Prostate gland (tissue), 2 donors: ENCODE measurements around the gene TMEM81. TPM values are rescaled to one million over a fixed set of nuclear protein-coding genes. Genes with fewer than 3 reads are reported as not detected.

Experiments used
- DNase-seq: peaks from one replicate; pipeline ENCODE4 v3.0.0-alpha.2; 2019; ENCODE audit warnings: low spot score
- H3K27ac ChIP-seq, 2 donors: fragments of 200-600 bp; sonication (generic); 2 replicates each; pipeline ENCODE4 v1.5.1; 2017 to 2019
- H3K27me3 ChIP-seq: fragments of 200-600 bp; sonication (generic); replicated peaks from 2 replicates; pipeline ENCODE4 v1.5.1; 2019; ENCODE audit not compliant: insufficient read depth
- H3K36me3 ChIP-seq, 2 donors: fragments of 200-600 bp; sonication (generic); 1 replicate in 1 of 2; 2 replicates in 1 of 2; pipeline versions ENCODE4 v1.5.1 to v1.8.1; 2017 to 2019
- H3K4me1 ChIP-seq: fragments of 200-600 bp; sonication (generic); replicated peaks from 2 replicates; pipeline ENCODE4 v1.5.1; 2019
- H3K4me3 ChIP-seq, 2 donors: fragments of 200-600 bp; sonication (generic); 2 replicates each; pipeline ENCODE4 v1.5.1; 2017 to 2019
- H3K9me3 ChIP-seq: fragments of 200-600 bp; sonication (generic); 2 replicates; pipeline ENCODE4 v1.5.1; 2017
- CTCF ChIP-seq, 4 experiments: fragments of 200-600 bp in 2 of 4; fragments of 450-650 bp in 2 of 4; sonication (generic) in 2 of 4; IDR thresholded peaks; 1 replicate in 3 of 4; 2 replicates in 1 of 4; pipeline ENCODE4 v1.5.1; 2016 to 2019; ENCODE audit warnings: antibody characterized with exemption in 4 of 4, mild to moderate bottlenecking in 2 of 4, moderate library complexity in 2 of 4
- POLR2A ChIP-seq: fragments of 450-650 bp; IDR thresholded peaks from one replicate; pipeline ENCODE4 v1.6.1; 2016; ENCODE audit warnings: antibody characterized with exemption, mild to moderate bottlenecking
- POLR2AphosphoS5 ChIP-seq: sonication (generic); formaldehyde crosslinking; IDR thresholded peaks from one replicate; pipeline ENCODE4 v1.6.1; 2017; ENCODE audit warnings: antibody characterized with exemption
- WGBS: methylation state at CpG from one replicate; pipeline ENCODE4 v1.1.5; 2018; 5-methylcytosine and 5-hydroxymethylcytosine counted together
- intact Hi-C: fragments of 100-400 bp; cut with DNase I; formaldehyde crosslinking; loops from one replicate; pipeline ENCODE4 v1.14.2; 2022
- total RNA-seq, 2 donors: library from RNA; depleted of rRNA; stranded (reverse); fragments of >200 nt; gene quantifications; one replicate each; pipeline ENCODE4 v1.1.0, GENCODE V29; 2016

TMEM81 gene
- total RNA-seq, 2 donors from 2014 or later, result 0.73 to 2.2 TPM

GRCh38 chr1:205124726-205125125, 40.5 kb upstream of the TMEM81 start:
- TF ChIP-seq CTCF (IDR thresholded peaks at IDR 0.05), result no peak
- TF ChIP-seq POLR2A, result no peak
- no peak for TF ChIP-seq POLR2AphosphoS5
- H3K27ac ChIP-seq, result no peak overlapping the region
- H3K36me3 ChIP-seq, result no peaks in the 10 kb centered on the region
- no peaks in the 10 kb centered on the region for H3K27me3 ChIP-seq
- no peak for DNase-seq
- no peaks in the 10 kb centered on the region for H3K9me3 ChIP-seq
- intact Hi-C loops, result loop anchor here (5.0 kb wide), 1 partner anchor 133 kb away; no protein-coding TSS in a partner anchor
- WGBS, result 69% methylated on average over 7 of the region's 7 CpGs
- H3K4me3 ChIP-seq, result no peak overlapping the region
- H3K4me1 ChIP-seq, result peaks cover 7% of the 10 kb centered on the region

- Histone ChIP-seq H3K4me1 (peaks cover 7% of the 10 kb centered on the region), H3K36me3 (no peaks in the 10 kb centered on the region), H3K27me3 (no peaks in the 10 kb centered on the region), H3K27ac (peak overlapping the region; percentile 92 to 93), H3K4me3 (peak overlapping the region; percentile 71 to 87), H3K9me3 (no peaks in the 10 kb centered on the region)
- intact Hi-C loops, result loop anchor here (5.0 kb wide), 1 partner anchor 135 kb away; no protein-coding TSS in a partner anchor
- WGBS, result 19% methylated on average over 9 of the region's 9 CpGs
- TF ChIP-seq POLR2AphosphoS5, result no peak
- TF ChIP-seq POLR2A, result no peak
- DNase-seq, result no peak
Measured at GRCh38 chr1:205122489-205122882, 38.2 kb upstream of the TMEM81 start.

- peak within 1 kb of the TSS; percentile 92 to 93 for H3K27ac ChIP-seq
- TF ChIP-seq POLR2AphosphoS5 (peak; percentile 94), CTCF (IDR thresholded peaks at IDR 0.05) (peak; percentile 33 to 73 (median 62)), POLR2A (peak; percentile 26)
- DNase-seq, result peak; percentile 92
- peak within 1 kb of the TSS; percentile 71 to 87 for H3K4me3 ChIP-seq
- no peaks in the 10 kb centered on the region for H3K27me3 ChIP-seq
- no peaks in the 10 kb centered on the region for H3K9me3 ChIP-seq
- under 1% methylated on average over 46 of the region's 46 CpGs for WGBS
- peaks cover 7% of the 10 kb centered on the region for H3K4me1 ChIP-seq
- intact Hi-C loops, result loop anchor here (5.0 kb wide), 1 partner anchor 135 kb away; no protein-coding TSS in a partner anchor
- H3K36me3 ChIP-seq, result no peaks in the 10 kb centered on the region
Measured at GRCh38 chr1:205121660-205122488, 37.6 kb upstream of the TMEM81 start, which contains the start of gene RBBP5. RBBP5 (minus strand) TSS chr1:205121978; CDS start chr1:205121873, 105 bp downstream.

- Histone ChIP-seq H3K9me3 (no peaks in the 10 kb centered on the region), H3K27ac (no peak overlapping the region), H3K27me3 (no peaks in the 10 kb centered on the region), H3K4me1 (peaks cover 7% of the 10 kb centered on the region), H3K36me3 (no peaks in the 10 kb centered on the region), H3K4me3 (no peak overlapping the region)
- WGBS, result 76% methylated on average over 2 of the region's 2 CpGs
- TF ChIP-seq CTCF (IDR thresholded peaks at IDR 0.05), result no peak
- TF ChIP-seq POLR2AphosphoS5, result no peak
- TF ChIP-seq POLR2A, result no peak
- intact Hi-C loops, result no loop called here
- no peak for DNase-seq
Measured at GRCh38 chr1:205118752-205119151, 34.5 kb upstream of the TMEM81 start.

- DNase-seq, result no peak
- intact Hi-C loops, result no loop called here
- Histone ChIP-seq H3K27ac (no peak overlapping the region), H3K36me3 (no peaks in the 10 kb centered on the region), H3K27me3 (no peaks in the 10 kb centered on the region), H3K4me1 (no peaks in the 10 kb centered on the region), H3K4me3 (no peak overlapping the region), H3K9me3 (no peaks in the 10 kb centered on the region)
- TF ChIP-seq CTCF (IDR thresholded peaks at IDR 0.05) (no peak), POLR2A (no peak), POLR2AphosphoS5 (no peak)
Measured at GRCh38 chr1:205111354-205111753, 27.1 kb upstream of the TMEM81 start.
